ENCODE data around the gene MOB1A.

- TF ChIP-seq, protein P1, sequence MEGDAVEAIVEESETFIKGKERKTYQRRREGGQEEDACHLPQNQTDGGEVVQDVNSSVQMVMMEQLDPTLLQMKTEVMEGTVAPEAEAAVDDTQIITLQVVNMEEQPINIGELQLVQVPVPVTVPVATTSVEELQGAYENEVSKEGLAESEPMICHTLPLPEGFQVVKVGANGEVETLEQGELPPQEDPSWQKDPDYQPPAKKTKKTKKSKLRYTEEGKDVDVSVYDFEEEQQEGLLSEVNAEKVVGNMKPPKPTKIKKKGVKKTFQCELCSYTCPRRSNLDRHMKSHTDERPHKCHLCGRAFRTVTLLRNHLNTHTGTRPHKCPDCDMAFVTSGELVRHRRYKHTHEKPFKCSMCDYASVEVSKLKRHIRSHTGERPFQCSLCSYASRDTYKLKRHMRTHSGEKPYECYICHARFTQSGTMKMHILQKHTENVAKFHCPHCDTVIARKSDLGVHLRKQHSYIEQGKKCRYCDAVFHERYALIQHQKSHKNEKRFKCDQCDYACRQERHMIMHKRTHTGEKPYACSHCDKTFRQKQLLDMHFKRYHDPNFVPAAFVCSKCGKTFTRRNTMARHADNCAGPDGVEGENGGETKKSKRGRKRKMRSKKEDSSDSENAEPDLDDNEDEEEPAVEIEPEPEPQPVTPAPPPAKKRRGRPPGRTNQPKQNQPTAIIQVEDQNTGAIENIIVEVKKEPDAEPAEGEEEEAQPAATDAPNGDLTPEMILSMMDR (IDR thresholded peaks at IDR 0.05 in 2 of 3, conservative IDR thresholded peaks at IDR 0.05 in 1 of 3; ENCODE audit: borderline replicate concordance in 1 of 3, insufficient read depth in 1 of 3, low read depth in 2 of 3, low read length in 2 of 3), result no peak
- TF ChIP-seq, protein P2, sequence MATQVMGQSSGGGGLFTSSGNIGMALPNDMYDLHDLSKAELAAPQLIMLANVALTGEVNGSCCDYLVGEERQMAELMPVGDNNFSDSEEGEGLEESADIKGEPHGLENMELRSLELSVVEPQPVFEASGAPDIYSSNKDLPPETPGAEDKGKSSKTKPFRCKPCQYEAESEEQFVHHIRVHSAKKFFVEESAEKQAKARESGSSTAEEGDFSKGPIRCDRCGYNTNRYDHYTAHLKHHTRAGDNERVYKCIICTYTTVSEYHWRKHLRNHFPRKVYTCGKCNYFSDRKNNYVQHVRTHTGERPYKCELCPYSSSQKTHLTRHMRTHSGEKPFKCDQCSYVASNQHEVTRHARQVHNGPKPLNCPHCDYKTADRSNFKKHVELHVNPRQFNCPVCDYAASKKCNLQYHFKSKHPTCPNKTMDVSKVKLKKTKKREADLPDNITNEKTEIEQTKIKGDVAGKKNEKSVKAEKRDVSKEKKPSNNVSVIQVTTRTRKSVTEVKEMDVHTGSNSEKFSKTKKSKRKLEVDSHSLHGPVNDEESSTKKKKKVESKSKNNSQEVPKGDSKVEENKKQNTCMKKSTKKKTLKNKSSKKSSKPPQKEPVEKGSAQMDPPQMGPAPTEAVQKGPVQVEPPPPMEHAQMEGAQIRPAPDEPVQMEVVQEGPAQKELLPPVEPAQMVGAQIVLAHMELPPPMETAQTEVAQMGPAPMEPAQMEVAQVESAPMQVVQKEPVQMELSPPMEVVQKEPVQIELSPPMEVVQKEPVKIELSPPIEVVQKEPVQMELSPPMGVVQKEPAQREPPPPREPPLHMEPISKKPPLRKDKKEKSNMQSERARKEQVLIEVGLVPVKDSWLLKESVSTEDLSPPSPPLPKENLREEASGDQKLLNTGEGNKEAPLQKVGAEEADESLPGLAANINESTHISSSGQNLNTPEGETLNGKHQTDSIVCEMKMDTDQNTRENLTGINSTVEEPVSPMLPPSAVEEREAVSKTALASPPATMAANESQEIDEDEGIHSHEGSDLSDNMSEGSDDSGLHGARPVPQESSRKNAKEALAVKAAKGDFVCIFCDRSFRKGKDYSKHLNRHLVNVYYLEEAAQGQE (IDR thresholded peaks at IDR 0.05; ENCODE audit: low read depth), result no peak
- TF ChIP-seq EZH2 (IDR thresholded peaks at IDR 0.05), result no peak
- no peak for TF ChIP-seq FOSL1 (IDR thresholded peaks at IDR 0.05; ENCODE audit: low read depth)
- no peak for TF ChIP-seq CEBPB (IDR thresholded peaks at IDR 0.05; ENCODE audit: low read depth)
Observed at GRCh38 chr2:74188018-74188601, 9.4 kb upstream of the MOB1A start.
